NT2/D1 (cell line): Measurements from ENCODE around the gene PNMA1.

Source experiments
- SUZ12 ChIP-seq: IDR thresholded peaks from 2 replicates; pipeline ENCODE4 v1.6.1; 2011; ENCODE audit not compliant: insufficient read length, insufficient read depth; ENCODE audit errors: extremely low read depth
- YY1 ChIP-seq: IDR thresholded peaks from 2 replicates; pipeline ENCODE4 v1.6.1; 2011; ENCODE audit not compliant: insufficient read length, insufficient read depth

DNA sequence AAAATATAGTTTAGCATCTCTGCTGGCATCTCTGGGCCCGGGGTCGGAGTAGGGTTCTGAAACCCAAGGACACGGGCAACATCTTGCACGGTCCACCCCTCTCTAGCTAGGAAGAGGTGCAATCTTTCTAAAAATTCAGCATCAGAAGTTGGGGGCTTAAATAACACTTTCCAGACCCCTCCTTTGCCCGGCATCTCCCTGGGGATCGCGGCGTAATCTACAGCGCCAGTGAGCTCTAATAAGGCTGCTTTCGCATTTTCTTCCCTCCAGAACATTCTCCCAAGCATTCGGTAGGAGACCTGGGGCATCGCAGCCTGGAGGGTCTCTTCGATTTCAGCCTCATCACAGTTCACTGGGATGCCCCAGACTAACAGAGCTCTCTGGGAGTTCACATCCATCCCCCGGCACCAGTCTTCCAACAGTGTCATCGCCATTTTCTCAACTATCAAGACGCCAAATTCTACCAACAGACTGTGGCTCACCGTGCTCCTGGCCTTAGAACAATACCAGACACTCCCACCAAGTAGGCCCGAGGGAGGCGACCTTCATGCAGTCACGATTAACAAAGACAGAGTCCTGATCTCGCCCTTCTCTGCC, 880 bp downstream of the PNMA1 start:
- no peak for TF ChIP-seq YY1
- no peak for TF ChIP-seq SUZ12
